ENCODE data around the gene POLE2.
"Not testable (repeated sequence)": the region's sequence is repeated elsewhere in the genome, so short reads cannot be mapped to it uniquely, and the experiment has no call there.

DNA sequence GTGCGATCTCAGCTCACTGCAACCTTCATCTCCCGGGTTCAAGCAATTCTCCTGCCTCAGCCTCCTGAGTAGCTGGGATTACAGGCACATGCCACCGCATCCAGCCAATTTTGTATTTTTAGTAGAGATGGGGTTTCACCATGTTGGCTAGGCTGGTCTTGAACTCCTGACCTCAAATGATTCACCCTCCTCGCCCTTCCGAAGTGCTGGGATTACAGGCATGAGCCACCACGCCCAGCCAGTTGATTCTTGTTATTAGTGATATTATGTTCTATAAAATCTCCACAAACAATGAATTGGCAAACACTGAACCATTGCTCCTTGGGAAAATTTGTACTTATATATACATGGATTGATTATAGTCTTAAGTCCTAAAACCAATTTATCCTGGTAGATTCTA lies 30.5 kb downstream of the POLE2 start:
- TF ChIP-seq, protein P1, sequence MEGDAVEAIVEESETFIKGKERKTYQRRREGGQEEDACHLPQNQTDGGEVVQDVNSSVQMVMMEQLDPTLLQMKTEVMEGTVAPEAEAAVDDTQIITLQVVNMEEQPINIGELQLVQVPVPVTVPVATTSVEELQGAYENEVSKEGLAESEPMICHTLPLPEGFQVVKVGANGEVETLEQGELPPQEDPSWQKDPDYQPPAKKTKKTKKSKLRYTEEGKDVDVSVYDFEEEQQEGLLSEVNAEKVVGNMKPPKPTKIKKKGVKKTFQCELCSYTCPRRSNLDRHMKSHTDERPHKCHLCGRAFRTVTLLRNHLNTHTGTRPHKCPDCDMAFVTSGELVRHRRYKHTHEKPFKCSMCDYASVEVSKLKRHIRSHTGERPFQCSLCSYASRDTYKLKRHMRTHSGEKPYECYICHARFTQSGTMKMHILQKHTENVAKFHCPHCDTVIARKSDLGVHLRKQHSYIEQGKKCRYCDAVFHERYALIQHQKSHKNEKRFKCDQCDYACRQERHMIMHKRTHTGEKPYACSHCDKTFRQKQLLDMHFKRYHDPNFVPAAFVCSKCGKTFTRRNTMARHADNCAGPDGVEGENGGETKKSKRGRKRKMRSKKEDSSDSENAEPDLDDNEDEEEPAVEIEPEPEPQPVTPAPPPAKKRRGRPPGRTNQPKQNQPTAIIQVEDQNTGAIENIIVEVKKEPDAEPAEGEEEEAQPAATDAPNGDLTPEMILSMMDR (conservative IDR thresholded peaks at IDR 0.05; ENCODE audit: low read length) = not testable (repeated sequence)
- not testable (repeated sequence) for TF ChIP-seq EZH2phosphoT487 (IDR thresholded peaks at IDR 0.05; ENCODE audit: borderline replicate concordance)

All from Loucy (cell line).